CD1c-positive myeloid dendritic cell (primary cell): ENCODE measurements around the gene LRRC26.
A peak's percentile ranks its signal among the peaks of the same experiment; 100 is the strongest.

Experiments used
- DNase-seq: peaks from one replicate; pipeline ENCODE4 v3.0.0-alpha.2; 2016; ENCODE audit errors: extremely low spot score

The LRRC26 gene

GRCh38 chr9:137183980-137184595 lies 14.2 kb upstream of the LRRC26 start:
- no peak for DNase-seq

- DNase-seq: no peak
These were observed 13.0 kb upstream of the LRRC26 start for GRCh38 chr9:137182836-137183235.

- no peak for DNase-seq
These were observed 11.8 kb upstream of the LRRC26 start for GRCh38 chr9:137181680-137182079.

- no peak for DNase-seq
These were observed 10.6 kb upstream of the LRRC26 start for GRCh38 chr9:137180491-137180890.

GRCh38 chr9:137179761-137180160 lies 9.9 kb upstream of the LRRC26 start:
- no peak for DNase-seq

GRCh38 chr9:137178939-137179630 lies 9.2 kb upstream of the LRRC26 start:
- DNase-seq: no peak

GRCh38 chr9:137178201-137178938 lies 8.5 kb upstream of the LRRC26 start:
- DNase-seq: no peak

GRCh38 chr9:137176302-137177182 lies 6.7 kb upstream of the LRRC26 start:
- peak; percentile 15 for DNase-seq

GRCh38 chr9:137175345-137175961 lies 5.6 kb upstream of the LRRC26 start:
- DNase-seq: no peak

- DNase-seq: no peak
These were observed 5.0 kb upstream of the LRRC26 start for GRCh38 chr9:137174722-137175293.

- no peak for DNase-seq
These were observed 4.2 kb upstream of the LRRC26 start for GRCh38 chr9:137173796-137174664.

GRCh38 chr9:137172901-137173795 lies 3.3 kb upstream of the LRRC26 start:
- DNase-seq: no peak

GRCh38 chr9:137171149-137171900 lies 1.5 kb upstream of the LRRC26 start:
- no peak for DNase-seq

GRCh38 chr9:137170486-137171148 lies 766 bp upstream of the LRRC26 start:
- no peak for DNase-seq

GRCh38 chr9:137168904-137169856 lies 671 bp downstream of the LRRC26 start:
- DNase-seq: no peak

- DNase-seq: no peak
These were observed 1.3 kb downstream of the LRRC26 start for GRCh38 chr9:137168573-137168903.
